ENCODE measurements around the gene DOC2B.

DNA sequence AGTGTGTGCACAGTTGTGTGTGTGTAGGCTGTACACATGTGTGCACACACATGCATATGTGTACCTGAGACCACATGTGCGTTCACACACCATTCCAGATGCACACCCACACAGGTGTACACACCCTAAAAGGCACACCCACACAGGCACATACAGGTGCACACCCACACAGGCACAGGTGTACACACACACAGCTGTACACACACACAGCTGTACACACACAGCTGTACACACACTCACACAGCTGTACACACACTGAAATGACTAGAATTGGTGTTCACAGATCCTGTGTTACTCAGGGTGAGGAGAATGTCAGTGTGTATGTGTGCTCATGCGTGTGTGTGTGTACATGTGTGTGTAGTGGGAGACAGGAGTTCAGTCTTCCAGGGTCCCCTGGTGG, 15.9 kb upstream of the DOC2B start:
- TF ChIP-seq POLR2AphosphoS5 (IDR thresholded peaks at IDR 0.05; ENCODE audit: low read depth, low read length): no peak
- no peak for TF ChIP-seq TCF7L2 (IDR thresholded peaks at IDR 0.05; ENCODE audit: low read depth, low read length)
- TF ChIP-seq, protein P1, sequence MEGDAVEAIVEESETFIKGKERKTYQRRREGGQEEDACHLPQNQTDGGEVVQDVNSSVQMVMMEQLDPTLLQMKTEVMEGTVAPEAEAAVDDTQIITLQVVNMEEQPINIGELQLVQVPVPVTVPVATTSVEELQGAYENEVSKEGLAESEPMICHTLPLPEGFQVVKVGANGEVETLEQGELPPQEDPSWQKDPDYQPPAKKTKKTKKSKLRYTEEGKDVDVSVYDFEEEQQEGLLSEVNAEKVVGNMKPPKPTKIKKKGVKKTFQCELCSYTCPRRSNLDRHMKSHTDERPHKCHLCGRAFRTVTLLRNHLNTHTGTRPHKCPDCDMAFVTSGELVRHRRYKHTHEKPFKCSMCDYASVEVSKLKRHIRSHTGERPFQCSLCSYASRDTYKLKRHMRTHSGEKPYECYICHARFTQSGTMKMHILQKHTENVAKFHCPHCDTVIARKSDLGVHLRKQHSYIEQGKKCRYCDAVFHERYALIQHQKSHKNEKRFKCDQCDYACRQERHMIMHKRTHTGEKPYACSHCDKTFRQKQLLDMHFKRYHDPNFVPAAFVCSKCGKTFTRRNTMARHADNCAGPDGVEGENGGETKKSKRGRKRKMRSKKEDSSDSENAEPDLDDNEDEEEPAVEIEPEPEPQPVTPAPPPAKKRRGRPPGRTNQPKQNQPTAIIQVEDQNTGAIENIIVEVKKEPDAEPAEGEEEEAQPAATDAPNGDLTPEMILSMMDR (IDR thresholded peaks at IDR 0.05): no peak
- TF ChIP-seq, protein P2, sequence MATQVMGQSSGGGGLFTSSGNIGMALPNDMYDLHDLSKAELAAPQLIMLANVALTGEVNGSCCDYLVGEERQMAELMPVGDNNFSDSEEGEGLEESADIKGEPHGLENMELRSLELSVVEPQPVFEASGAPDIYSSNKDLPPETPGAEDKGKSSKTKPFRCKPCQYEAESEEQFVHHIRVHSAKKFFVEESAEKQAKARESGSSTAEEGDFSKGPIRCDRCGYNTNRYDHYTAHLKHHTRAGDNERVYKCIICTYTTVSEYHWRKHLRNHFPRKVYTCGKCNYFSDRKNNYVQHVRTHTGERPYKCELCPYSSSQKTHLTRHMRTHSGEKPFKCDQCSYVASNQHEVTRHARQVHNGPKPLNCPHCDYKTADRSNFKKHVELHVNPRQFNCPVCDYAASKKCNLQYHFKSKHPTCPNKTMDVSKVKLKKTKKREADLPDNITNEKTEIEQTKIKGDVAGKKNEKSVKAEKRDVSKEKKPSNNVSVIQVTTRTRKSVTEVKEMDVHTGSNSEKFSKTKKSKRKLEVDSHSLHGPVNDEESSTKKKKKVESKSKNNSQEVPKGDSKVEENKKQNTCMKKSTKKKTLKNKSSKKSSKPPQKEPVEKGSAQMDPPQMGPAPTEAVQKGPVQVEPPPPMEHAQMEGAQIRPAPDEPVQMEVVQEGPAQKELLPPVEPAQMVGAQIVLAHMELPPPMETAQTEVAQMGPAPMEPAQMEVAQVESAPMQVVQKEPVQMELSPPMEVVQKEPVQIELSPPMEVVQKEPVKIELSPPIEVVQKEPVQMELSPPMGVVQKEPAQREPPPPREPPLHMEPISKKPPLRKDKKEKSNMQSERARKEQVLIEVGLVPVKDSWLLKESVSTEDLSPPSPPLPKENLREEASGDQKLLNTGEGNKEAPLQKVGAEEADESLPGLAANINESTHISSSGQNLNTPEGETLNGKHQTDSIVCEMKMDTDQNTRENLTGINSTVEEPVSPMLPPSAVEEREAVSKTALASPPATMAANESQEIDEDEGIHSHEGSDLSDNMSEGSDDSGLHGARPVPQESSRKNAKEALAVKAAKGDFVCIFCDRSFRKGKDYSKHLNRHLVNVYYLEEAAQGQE (IDR thresholded peaks at IDR 0.05; ENCODE audit: insufficient read depth in 1 of 2, low read depth in 2 of 2, low read length in 1 of 2): no peak
- TF ChIP-seq SIN3A (IDR thresholded peaks at IDR 0.05; ENCODE audit: borderline replicate concordance, insufficient read depth, low read depth, low read length): no peak
